Neural progenitor cell (in vitro differentiated cells): ENCODE results near the gene SCPEP1.

Source experiments
- CTCF ChIP-seq: fragments of 200-600 bp; sonication (generic); IDR thresholded peaks from 2 replicates; pipeline ENCODE4 v1.5.1; 2017; ENCODE audit warnings: antibody characterized with exemption, mild to moderate bottlenecking
- EZH2 ChIP-seq: fragments of 200-600 bp; sonication (generic); IDR thresholded peaks from 2 replicates; pipeline ENCODE4 v1.6.1; 2017; ENCODE audit warnings: antibody characterized with exemption, mild to moderate bottlenecking, moderate library complexity

- no peak for TF ChIP-seq CTCF
- no peak for TF ChIP-seq EZH2
Measured at GRCh38 chr17:57016764-57017116, 38.8 kb downstream of the SCPEP1 start.
